ENCODE measurements around the gene SNAP25.

DNA sequence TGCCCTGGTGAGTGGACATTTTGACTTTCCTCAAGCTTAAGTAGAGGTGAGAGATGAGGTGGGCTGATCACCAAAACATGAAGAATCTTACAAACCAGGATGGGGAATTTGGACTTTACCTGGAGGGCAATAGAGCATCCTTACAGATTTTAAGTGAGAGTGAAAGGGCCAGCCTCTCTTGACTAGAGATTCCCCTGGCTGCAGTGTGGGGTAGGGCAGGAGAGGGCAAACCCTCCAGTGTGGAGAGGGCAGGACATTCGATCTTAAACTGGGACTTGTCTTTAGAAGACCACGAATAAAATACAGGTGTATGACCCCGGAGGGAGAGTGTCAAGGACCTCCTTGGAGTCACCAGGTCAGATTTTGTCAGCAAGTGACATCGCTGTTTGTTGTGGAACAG lies 105.1 kb downstream of the SNAP25 start:
- no peak for TF ChIP-seq POLR2A (IDR thresholded peaks at IDR 0.05)
- TF ChIP-seq, protein P1, sequence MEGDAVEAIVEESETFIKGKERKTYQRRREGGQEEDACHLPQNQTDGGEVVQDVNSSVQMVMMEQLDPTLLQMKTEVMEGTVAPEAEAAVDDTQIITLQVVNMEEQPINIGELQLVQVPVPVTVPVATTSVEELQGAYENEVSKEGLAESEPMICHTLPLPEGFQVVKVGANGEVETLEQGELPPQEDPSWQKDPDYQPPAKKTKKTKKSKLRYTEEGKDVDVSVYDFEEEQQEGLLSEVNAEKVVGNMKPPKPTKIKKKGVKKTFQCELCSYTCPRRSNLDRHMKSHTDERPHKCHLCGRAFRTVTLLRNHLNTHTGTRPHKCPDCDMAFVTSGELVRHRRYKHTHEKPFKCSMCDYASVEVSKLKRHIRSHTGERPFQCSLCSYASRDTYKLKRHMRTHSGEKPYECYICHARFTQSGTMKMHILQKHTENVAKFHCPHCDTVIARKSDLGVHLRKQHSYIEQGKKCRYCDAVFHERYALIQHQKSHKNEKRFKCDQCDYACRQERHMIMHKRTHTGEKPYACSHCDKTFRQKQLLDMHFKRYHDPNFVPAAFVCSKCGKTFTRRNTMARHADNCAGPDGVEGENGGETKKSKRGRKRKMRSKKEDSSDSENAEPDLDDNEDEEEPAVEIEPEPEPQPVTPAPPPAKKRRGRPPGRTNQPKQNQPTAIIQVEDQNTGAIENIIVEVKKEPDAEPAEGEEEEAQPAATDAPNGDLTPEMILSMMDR (IDR thresholded peaks at IDR 0.05) = no peak
